ENCODE data around the gene SDK1. TPM values are rescaled to one million over a fixed set of nuclear protein-coding genes. Genes with fewer than 3 reads are reported as not detected.

The SDK1 gene, protein sequence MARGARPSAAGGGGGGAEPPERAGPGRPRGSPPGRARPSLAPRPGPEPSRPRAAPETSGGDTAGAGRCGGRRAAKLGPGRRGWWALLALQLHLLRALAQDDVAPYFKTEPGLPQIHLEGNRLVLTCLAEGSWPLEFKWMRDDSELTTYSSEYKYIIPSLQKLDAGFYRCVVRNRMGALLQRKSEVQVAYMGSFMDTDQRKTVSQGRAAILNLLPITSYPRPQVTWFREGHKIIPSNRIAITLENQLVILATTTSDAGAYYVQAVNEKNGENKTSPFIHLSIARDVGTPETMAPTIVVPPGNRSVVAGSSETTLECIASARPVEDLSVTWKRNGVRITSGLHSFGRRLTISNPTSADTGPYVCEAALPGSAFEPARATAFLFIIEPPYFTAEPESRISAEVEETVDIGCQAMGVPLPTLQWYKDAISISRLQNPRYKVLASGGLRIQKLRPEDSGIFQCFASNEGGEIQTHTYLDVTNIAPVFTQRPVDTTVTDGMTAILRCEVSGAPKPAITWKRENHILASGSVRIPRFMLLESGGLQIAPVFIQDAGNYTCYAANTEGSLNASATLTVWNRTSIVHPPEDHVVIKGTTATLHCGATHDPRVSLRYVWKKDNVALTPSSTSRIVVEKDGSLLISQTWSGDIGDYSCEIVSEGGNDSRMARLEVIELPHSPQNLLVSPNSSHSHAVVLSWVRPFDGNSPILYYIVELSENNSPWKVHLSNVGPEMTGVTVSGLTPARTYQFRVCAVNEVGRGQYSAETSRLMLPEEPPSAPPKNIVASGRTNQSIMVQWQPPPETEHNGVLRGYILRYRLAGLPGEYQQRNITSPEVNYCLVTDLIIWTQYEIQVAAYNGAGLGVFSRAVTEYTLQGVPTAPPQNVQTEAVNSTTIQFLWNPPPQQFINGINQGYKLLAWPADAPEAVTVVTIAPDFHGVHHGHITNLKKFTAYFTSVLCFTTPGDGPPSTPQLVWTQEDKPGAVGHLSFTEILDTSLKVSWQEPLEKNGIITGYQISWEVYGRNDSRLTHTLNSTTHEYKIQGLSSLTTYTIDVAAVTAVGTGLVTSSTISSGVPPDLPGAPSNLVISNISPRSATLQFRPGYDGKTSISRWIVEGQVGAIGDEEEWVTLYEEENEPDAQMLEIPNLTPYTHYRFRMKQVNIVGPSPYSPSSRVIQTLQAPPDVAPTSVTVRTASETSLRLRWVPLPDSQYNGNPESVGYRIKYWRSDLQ (N-terminal part only)
- 0.22 and 1.6 TPM in 2 replicates for total RNA-seq

DNA sequence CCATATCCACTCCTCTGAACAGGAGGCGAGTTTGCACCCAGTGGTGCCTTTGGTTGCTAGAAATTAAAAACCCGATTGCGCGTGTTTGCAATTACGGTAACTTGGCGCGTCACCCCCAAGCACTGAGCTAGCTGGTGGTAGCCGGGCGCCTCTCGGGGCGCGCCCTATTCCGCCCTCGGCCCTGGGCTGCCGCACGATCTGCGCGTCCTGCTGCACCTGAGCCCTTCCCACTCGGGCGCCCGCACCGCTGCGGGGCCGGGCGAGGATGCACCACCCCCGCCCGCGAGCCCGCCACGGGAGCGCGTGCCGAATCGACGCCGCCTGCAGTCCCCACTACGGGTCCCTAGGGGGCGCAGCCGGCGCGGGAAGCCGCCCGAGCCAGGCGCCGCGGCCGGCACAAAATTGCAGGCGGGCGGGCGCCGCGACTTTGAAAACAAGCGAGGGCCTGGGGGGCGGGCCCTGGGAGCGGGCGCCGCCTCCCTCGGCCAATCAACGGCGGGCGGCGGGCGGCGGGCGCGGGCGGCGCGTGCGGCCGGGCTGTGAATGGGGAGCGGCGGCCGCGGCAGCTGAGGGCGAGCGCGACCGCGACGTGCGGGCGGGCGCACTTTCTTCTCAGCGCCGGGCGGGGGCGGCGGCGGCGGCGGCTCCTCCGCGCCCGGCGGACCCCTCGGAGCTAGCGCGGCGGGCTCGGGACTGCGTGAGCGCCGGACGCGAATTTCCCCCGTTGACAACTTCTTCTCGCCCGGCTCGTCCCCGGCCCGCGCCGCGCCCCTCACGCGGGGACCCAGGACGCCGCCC is at the start of gene SDK1:
SDK1 (plus strand) TSS at position 602 of the 798 bp plus-strand sequence. CDS start 335 bp downstream, outside the sequence.

Measured in placental epithelial cell (primary cell).